ENCODE measurements around the gene FLYWCH1.

Gene FLYWCH1

DNA sequence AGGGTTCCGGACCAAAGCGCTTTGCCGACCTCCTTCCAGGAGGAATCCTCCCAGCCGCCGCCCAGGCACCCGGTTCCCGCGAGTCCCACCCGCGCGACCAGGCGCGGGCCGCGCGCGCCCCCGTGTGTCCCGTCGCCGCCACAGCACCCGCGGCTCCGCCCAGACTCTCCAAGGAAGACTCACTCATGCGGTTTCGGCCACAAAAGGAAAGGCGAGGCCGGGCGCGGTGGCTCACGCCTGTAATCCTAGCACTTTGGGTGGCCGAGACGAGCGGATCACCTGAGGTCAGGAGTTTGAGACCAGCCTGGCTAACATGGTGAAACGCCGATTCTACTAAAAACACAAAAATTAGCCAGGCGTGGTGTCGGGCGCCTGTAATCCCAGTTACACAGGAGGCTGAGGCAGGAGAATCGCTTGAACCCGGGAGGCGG lies 72.0 kb downstream of the FLYWCH1 start:
- peak; percentile 95 for DNase-seq (ENCODE audit: low spot score)

DNA sequence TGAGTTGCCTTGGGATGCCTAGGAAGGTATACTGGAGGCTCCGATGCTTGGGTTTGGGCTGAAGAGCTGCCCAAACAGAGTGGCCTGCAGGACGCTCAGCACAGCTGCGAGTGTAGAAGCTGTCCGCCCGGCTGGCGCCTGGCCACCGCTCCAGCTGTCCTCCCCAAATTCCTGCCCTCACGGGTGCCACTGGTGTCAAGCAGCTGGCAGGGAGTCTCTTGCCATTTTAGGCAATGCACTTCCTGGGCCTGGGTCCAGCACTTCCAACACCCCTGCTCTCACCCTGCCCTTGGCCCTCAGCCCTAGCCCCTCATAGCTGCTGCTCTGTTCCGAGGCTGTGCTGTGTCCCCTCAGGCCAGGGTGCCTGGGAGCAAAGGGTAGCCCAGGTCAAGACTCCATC lies 73.7 kb downstream of the FLYWCH1 start:
- DNase-seq (ENCODE audit: low spot score), result no peak

DNA sequence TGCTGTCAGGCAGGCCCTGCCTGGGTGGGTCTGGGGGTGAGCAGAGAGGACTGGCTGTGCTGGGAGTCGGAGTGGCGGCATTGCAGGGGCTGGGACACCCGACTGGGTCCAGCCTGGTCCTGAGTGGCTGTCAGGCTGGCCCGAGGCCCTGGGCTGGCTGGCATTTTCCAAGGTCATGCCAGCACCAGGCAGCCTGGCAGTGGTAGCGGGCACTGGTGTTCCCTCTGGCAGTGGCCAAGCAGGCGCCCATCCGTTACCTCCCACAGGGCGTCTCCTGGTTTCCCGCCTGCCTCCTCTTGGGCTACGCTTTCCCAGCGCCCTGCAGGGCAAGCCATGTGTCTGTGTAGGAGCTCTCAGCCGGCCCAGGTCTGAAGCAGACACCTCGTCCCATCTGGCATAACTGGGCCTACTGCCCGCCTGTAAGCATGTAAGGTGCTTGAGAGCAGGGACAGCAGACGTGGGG lies 74.2 kb downstream of the FLYWCH1 start:
- DNase-seq (ENCODE audit: low spot score), result no peak

DNA sequence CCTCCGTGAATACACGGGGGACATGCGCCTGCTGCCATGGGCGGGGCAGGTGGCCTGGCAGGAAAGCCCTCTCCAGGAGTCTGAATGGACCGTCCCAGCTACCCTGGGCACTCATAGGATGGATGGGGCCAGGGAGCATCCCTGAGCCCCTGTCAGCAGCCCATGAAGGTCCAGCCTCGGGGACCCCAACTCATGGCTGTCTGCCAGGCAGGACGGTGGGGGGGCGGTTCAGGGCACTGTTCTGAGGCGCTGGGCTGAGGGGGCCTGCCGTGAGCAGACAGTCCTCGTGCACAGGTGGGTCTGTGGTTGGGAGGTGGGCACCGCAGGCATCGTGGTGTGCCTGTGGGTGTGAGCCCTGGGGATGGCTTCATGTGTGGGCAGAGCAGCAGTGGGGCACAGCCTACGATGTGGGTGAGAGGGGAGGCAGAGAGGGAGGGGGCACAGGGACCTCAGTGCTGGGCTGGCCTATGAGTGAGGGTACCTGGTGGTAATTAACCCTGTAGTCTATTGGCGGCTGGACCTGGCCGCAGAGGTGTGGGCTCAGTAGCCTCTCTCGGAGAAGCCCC lies 75.0 kb downstream of the FLYWCH1 start:
- DNase-seq (ENCODE audit: low spot score), result no peak

DNA sequence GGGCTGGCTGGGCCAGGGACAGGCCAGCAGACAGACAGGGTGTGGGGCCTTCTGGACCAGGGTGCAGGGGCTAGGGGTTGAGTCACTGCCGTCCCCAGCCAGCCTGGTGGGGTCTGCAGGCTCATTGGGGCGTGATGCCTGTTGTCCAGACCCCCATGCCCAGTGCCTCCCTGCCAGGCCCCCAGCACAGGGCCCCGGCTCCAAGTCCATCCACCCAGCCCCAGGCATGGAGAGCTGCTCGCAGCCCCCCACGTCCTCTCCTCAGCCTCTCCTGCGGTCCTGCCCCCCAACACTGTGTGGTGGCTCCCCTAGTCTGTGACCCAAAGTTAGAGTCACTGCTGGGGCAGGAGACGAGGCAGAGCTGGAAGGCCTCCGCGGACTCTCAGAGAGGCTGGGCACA lies 75.6 kb downstream of the FLYWCH1 start:
- DNase-seq (ENCODE audit: low spot score), result no peak

DNA sequence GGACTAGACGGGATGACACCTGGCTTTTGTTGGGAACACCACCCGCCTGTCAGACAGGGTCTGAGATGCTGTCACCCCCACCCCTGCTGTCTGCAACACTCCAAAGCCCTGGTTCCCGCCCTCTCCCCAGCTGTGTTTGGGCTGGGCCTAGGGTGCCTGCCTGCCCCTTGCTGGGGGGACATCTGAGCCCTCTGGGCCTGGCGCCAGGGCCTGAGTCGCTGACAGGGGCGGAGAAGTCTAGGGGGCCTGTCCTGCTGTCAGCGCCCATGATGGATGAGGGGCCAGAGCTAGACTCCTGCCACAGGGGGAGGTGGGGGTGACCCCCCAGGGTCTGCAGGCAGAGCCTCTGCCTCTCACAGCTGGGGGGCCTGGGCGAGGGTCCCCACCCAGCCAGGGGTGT lies 76.1 kb downstream of the FLYWCH1 start:
- no peak for DNase-seq (ENCODE audit: low spot score)

DNA sequence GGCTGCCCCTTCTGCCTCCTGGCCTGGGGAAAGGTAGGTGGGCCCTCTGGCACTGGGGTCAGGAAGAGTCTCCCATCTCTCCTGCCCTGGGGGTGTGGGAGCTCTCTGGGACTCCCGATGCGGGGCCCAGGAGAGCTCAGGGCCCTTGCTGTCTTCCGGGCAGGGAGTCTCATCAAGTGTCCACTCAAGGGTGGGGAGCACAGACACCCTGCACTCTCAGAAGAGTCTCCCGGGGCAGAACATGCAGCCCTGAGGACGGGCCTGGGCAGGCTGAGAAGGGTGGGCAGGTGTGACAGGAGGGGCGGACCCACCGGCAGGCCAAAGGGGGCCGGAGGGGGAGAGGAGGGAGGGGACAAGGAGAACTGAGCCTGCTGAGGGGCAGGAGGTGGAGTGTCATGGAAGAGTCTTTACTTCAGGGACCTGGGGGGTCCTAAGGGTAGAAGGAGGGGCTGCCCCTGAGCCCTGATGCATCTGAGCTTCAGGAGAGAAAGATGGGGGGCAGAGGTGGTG lies 76.9 kb downstream of the FLYWCH1 start:
- no peak for DNase-seq (ENCODE audit: low spot score)

DNA sequence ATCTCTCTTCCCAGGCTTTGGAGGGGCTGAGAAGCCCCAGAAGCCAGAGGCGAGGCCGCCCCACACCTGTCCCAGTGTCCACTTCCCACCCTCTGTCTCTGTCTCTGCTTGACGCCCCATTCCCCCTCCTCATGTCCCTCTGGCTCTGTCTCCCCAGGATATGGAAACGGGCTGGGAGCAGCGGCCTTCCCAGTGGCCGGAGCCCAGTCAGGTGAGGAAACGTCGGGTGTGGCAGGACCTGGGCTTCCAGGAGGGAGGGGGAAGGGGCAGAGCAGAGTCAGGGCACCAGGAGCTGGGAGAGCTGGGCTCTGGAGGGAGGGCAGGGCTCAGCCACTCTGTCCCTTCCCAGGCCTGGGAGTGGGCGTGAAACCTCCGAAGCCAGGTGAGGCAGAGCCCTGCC lies 79.2 kb downstream of the FLYWCH1 start:
- no peak for DNase-seq (ENCODE audit: low spot score)

DNA sequence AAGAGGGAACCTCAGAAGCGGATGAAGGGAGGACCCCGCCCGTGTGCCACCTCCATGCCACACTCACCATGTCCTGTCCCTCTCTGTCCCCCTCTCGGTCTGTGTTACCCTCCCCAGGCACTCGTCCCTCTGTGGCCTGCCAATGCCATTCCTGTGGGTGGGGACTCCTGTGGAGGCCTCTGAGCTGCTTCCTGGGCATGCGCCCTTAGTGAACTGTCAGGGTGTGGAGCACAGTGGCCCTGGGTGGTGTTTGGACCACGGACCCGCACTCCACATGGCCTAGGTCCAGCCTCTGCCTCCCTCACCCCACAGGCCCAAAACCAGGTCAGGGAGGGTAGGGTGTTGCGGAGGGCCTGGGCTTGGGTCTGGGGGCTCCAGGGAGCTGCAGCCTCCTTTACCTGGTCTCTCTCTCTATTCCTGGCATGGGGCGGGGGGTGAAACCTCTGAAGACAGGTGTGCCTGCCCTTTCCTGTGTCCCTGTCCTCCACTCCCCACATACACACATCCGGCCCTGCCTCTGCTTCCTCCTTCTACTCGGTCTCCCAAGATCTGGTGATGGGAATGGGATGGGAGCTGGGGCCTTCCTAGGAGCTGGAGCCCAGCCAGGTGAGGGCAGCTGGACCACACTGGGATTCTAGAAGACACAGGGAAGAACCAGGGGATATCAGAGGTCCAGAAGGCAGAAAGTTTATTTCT lies 80.0 kb downstream of the FLYWCH1 start:
- DNase-seq (ENCODE audit: low spot score), result no peak

DNA sequence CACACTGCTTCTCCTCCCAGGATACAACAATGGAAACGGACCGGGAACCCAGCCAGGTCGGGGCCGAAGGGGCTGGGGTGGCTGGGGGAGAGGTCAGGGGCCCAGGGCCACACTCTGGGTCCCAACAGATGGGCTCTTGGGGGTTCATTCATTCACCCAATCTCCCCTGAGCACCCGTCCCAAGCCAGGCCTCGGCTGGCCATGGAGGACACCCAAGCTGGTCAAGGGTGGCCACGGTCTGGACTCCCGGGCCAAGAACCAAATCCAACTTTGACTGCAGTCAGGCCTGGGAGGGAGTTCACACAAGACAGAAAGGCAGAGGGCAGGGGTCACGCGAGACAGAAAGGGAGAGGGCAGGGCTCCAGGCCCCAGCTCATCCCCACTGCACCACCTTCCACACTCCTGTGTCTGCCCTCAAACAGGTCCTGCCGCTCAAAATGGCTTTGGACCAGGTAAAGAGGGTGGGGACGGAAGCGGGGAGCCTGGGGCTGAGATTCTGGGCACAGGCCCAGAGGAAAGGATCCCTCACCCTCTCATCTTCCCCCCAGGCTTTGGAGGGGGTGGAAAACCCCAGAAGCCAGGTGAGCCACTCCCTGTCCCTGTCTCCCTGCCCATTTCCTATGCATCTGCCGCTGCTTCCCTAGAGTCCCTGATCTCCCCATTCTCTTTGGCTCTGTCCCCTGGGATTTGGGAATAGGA lies 80.8 kb downstream of the FLYWCH1 start:
- no peak for DNase-seq (ENCODE audit: low spot score)

DNA sequence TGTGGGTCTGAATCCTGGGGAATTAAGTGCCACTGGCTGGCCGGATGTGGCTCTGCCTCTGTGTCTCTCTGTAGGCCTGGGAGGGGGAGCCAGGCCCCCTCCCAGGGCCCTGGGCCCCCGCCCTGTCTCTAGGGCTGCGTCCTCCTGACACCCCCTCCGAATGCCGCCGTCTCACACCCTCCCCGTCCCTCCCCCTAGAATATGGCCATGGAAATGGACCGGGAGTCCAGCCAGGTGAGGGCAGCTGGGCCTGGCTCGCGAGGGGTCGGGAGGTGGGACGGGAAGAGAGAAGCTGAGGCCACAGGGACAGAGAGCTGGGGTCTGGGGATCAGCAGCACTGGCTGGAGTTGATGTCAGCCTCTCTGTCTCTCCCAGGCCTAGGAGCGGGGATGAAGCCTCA lies 84.6 kb downstream of the FLYWCH1 start:
- no peak for DNase-seq (ENCODE audit: low spot score)

DNA sequence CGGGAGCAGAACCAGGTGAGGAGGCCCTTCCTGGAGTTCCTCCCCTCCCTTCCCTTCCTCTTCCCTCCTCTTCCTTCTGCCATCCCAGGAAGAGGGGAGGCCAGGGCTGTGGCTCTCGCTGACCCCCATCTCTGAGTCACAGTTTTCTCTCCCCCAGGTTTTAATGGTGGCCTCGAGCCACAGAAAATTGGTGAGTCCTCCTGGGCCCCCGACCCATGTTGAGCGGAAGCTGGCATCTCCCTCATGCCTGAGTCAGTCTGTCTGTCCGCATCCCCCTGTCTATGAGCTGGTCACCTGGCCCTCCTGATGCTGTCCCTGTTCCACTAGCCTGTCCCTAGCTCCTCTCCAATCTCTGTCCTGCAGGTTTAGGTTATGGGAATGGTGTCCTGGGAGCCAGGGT lies 88.2 kb downstream of the FLYWCH1 start:
- DNase-seq (ENCODE audit: low spot score), result no peak

DNA sequence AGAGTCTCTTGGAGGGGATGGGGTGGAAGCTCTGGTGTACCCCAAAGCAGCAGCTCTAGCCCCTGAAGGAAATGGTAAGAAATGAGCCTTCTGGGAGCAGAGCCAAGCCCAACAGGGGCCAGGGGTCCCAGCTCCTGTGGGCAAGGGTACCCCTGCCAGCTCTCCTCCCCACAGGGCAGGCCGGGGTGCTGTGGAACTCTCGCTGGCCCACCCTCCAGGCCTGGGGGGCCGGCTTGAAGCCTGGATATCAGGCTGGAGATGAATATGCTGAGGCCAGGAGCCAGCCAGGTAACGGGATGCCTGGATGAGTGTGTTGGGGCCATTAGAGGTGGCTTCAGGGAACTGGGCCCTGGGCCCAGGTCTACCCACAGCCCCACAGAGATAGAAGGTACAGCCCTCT lies 88.8 kb downstream of the FLYWCH1 start:
- DNase-seq (ENCODE audit: low spot score), result no peak

All from AG08395 (cell line).